Hindlimb muscle (tissue), 1 donor: Measurements from ENCODE around the gene INO80D. TPM values are rescaled to one million over a fixed set of nuclear protein-coding genes. Genes with fewer than 3 reads are reported as not detected.
"Not testable (repeated sequence)": the region's sequence is repeated elsewhere in the genome, so short reads cannot be mapped to it uniquely, and the experiment has no call there.

ENCODE experiments used
- DNase-seq: peaks from one replicate; pipeline ENCODE4 v3.0.0-alpha.2; 2013
- polyA plus RNA-seq: library from polyadenylated mRNA; unstranded; fragments of 120-200 nt; gene quantifications from one replicate; pipeline ENCODE4 v1.2.1, GENCODE V29; 2013; ENCODE audit not compliant: insufficient read length

The INO80D gene
- polyA plus RNA-seq, 1 donor = 8.0 TPM

- DNase-seq = peak; percentile 70
Observed at GRCh38 chr2:206084439-206084869, 1.5 kb downstream of the INO80D start.

GRCh38 chr2:206083602-206084438 lies 2.2 kb downstream of the INO80D start:
- no peak for DNase-seq

GRCh38 chr2:206082298-206082843 lies 3.6 kb downstream of the INO80D start:
- DNase-seq = no peak

- DNase-seq = no peak
Observed at GRCh38 chr2:206080927-206081326, 5.0 kb downstream of the INO80D start.

GRCh38 chr2:206079699-206080465 lies 6.1 kb downstream of the INO80D start:
- DNase-seq = no peak

- not testable (repeated sequence) for DNase-seq
Observed at GRCh38 chr2:206077879-206078278, 8.1 kb downstream of the INO80D start.

- no peak for DNase-seq
Observed at GRCh38 chr2:206075113-206075512, 10.9 kb downstream of the INO80D start.

GRCh38 chr2:206071807-206072206 lies 14.2 kb downstream of the INO80D start:
- DNase-seq = no peak

GRCh38 chr2:206069417-206069816 lies 16.6 kb downstream of the INO80D start:
- no peak for DNase-seq

GRCh38 chr2:206068207-206068606 lies 17.8 kb downstream of the INO80D start:
- no peak for DNase-seq

GRCh38 chr2:206064077-206064476 lies 21.9 kb downstream of the INO80D start:
- DNase-seq = no peak

GRCh38 chr2:206063635-206064034 lies 22.3 kb downstream of the INO80D start:
- DNase-seq = no peak

GRCh38 chr2:206062724-206063123 lies 23.2 kb downstream of the INO80D start:
- no peak for DNase-seq

- DNase-seq = no peak
Observed at GRCh38 chr2:206056286-206056685, 29.7 kb downstream of the INO80D start.

- no peak for DNase-seq
Observed at GRCh38 chr2:206054952-206055351, 31.0 kb downstream of the INO80D start.

- DNase-seq = no peak
Observed at GRCh38 chr2:206051912-206052311, 34.1 kb downstream of the INO80D start.

- no peak for DNase-seq
Observed at GRCh38 chr2:206049392-206049791, 36.6 kb downstream of the INO80D start.

GRCh38 chr2:206045251-206045650 lies 40.7 kb downstream of the INO80D start:
- no peak for DNase-seq

- DNase-seq = no peak
Observed at GRCh38 chr2:206040525-206040924, 45.4 kb downstream of the INO80D start.

GRCh38 chr2:206035393-206035792 lies 50.6 kb downstream of the INO80D start:
- DNase-seq = not testable (repeated sequence)

- not testable (repeated sequence) for DNase-seq
Observed at GRCh38 chr2:206033452-206033851, 52.5 kb downstream of the INO80D start.

GRCh38 chr2:206031950-206032567 lies 53.9 kb downstream of the INO80D start:
- no peak for DNase-seq
